Measurements from ENCODE around the gene ATOSA. TPM values are rescaled to one million over a fixed set of nuclear protein-coding genes. Genes with fewer than 3 reads are reported as not detected.

Gene ATOSA
- total and polyA plus RNA-seq, 4 donors: 12.8 to 77.8 (median 26.1) TPM

GRCh38 chr15:52642386-52643361, 36.5 kb downstream of the ATOSA start:
- Histone ChIP-seq H3K27me3 (ENCODE audit: control insufficient read depth in 4 of 4, insufficient read depth in 4 of 4, low read length in 3 of 4) (no peaks in the 10 kb centered on the region), H3K4me1 (ENCODE audit: control insufficient read depth in 4 of 4, insufficient read depth in 4 of 4, low read length in 3 of 4) (no peaks in the 10 kb centered on the region), H3K36me3 (ENCODE audit: control insufficient read depth in 4 of 4, insufficient read depth in 3 of 4, low read depth in 1 of 4, low read length in 3 of 4) (peaks cover 0 to 14% (median 2%) of the 10 kb centered on the region in 4 donors), H3K27ac (ENCODE audit: low read depth in 1 of 2, low read length in 2 of 2) (no peak overlapping the region), H3K9ac (ENCODE audit: low read depth in 1 of 2, low read length in 2 of 2) (no peak overlapping the region), H3K4me3 (ENCODE audit: low read depth in 1 of 3, low read length in 3 of 3) (no peak overlapping the region), H3K9me3 (ENCODE audit: control insufficient read depth in 4 of 4, low read length in 3 of 4) (no peaks in the 10 kb centered on the region)
- DNase-seq (ENCODE audit: low spot score): no peak
- WGBS: 90% methylated on average over 5 of the region's 5 CpGs
- no peak for TF ChIP-seq HNF4G (IDR thresholded peaks at IDR 0.05)
- TF ChIP-seq SP1 (IDR thresholded peaks at IDR 0.05): no peak
- TF ChIP-seq GABPA (IDR thresholded peaks at IDR 0.05 in 1 of 2, conservative IDR thresholded peaks at IDR 0.05 in 1 of 2): no peak
- TF ChIP-seq REST (IDR thresholded peaks at IDR 0.05): no peak
- no peak for TF ChIP-seq MAX (IDR thresholded peaks at IDR 0.05)
- TF ChIP-seq FOXA1 (IDR thresholded peaks at IDR 0.05): no peak
- TF ChIP-seq HNF4A (conservative IDR thresholded peaks at IDR 0.05): no peak
- TF ChIP-seq, protein P1, sequence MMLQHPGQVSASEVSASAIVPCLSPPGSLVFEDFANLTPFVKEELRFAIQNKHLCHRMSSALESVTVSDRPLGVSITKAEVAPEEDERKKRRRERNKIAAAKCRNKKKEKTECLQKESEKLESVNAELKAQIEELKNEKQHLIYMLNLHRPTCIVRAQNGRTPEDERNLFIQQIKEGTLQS (IDR thresholded peaks at IDR 0.05): no peak
- TF ChIP-seq JUND (IDR thresholded peaks at IDR 0.05): no peak
- TF ChIP-seq EGR1 (IDR thresholded peaks at IDR 0.05; ENCODE audit: low read depth in 2 of 2): no peak
- TF ChIP-seq NR2F2 (IDR thresholded peaks at IDR 0.05): no peak
- TF ChIP-seq TAF1 (conservative IDR thresholded peaks at IDR 0.05): no peak
- no peak for TF ChIP-seq CTCF (IDR thresholded peaks at IDR 0.05; ENCODE audit: low read depth, low read length, missing input control)
- TF ChIP-seq FOXA2 (IDR thresholded peaks at IDR 0.05): no peak
- TF ChIP-seq RXRA (IDR thresholded peaks at IDR 0.05): no peak
- TF ChIP-seq RAD21 (IDR thresholded peaks at IDR 0.05): no peak
- no peak for TF ChIP-seq ZBTB33 (IDR thresholded peaks at IDR 0.05)
- no peak for TF ChIP-seq YY1 (IDR thresholded peaks at IDR 0.05)

Data from liver (tissue), 9 donors.